Measurements from ENCODE around the gene B4GALT1.

Gene B4GALT1

DNA sequence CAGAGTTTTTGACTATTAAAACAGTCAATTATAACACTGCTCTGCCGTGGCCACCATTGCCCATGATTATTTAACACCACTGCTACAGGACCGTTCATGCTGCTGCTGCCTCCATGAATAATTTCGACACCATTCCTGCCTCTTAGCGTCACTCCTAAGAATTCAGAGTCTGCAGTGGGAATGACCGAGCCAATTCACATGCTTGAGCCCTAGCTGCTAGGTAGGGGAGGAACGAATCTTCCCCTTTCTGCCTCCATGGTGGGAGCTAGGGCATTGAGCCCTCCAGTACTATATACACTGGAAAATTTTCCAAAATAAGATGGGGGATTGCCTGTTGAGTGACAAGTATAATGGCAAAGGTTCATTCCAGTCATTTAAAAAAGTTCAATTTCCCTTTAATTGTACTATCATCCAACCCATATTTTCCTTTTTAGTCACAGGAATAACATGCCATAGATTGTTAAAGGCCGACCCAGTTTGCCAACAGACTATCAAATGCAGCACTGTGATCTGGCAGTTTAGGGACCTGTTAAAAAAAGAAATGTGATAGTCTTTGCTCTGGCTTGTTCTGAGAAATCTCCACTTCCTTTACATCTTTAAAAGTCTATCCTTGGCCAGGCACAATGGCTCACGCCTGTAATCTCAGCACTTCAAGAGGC lies 13.5 kb upstream of the B4GALT1 start:
- H3K27me3 ChIP-seq (ENCODE audit: insufficient read depth, low read length, poor library complexity): no peaks in the 10 kb centered on the region
- WGBS (ENCODE audit: extremely low coverage, insufficient coverage, low lambda C conversion rate): no CpG with 5 or more reads among the region's 8 CpGs

DNA sequence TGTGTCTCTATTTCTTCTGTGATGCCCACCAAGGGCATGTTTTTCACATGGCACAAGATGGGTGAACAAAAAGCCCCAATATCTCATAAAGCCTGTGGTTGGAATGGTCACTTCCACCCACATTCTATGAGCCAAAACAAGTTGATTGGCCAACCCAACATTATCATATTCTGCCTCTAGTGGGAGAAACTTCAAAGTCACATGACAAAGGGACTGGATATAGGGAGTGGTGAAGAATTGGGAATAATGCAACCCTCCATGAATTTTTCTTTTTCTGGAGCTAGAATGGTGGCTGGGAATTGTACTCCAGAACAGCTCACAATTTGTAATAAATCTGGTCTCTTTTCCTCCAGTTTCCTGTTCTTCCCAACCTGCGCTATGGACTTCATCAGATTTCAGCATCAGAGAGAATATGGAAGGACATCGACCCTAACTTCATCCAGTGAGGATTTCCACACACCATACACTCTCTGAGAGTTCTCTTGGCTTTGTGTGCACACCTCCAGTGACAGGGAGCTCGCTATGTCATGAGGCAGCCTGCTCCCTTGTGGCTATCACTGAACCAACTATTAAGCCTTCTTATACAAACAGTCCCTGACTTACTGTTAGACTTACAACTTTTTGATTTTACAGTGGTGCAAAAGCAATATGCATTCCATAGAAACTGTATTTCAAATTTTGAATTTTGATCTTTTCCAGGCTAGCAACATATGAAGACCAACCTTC lies 12.0 kb upstream of the B4GALT1 start:
- Histone ChIP-seq H3K4me1 (ENCODE audit: control insufficient read depth, low read depth, low read length) (no peaks in the 10 kb centered on the region), H3K23ac (ENCODE audit: low read length) (no peak overlapping the region), H3K36me3 (ENCODE audit: control insufficient read depth, insufficient read depth, low read length) (no peaks in the 10 kb centered on the region), H3K56ac (ENCODE audit: low read length) (no peak overlapping the region), H2AK5ac (ENCODE audit: low read length) (no peak overlapping the region), H3K4me2 (ENCODE audit: low read length) (no peak overlapping the region), H2BK15ac (replicated peaks; ENCODE audit: low read depth) (no peak overlapping the region), H2BK5ac (ENCODE audit: low read length) (no peak overlapping the region), H3K27ac (ENCODE audit: low read depth, low read length) (no peak overlapping the region), H3K79me2 (ENCODE audit: control insufficient read depth, insufficient read depth, low read length) (no peaks in the 10 kb centered on the region), H3K4me3 (ENCODE audit: low read length) (no peak overlapping the region), H3K9ac (ENCODE audit: low read length) (no peak overlapping the region), H3K4ac (ENCODE audit: low read depth, low read length) (no peak overlapping the region), H4K5ac (ENCODE audit: low read length) (no peak overlapping the region), H4K8ac (ENCODE audit: low read depth, low read length) (no peak overlapping the region), H3K18ac (ENCODE audit: low read length) (no peak overlapping the region), H3K79me1 (ENCODE audit: low read length) (no peaks in the 10 kb centered on the region), H2BK120ac (ENCODE audit: low read depth, low read length) (no peak overlapping the region), H3K27me3 (ENCODE audit: insufficient read depth, low read length, poor library complexity) (no peaks in the 10 kb centered on the region)
- no CpG with 5 or more reads among the region's 3 CpGs for WGBS (ENCODE audit: extremely low coverage, insufficient coverage, low lambda C conversion rate)
- no peak for DNase-seq

More for the DNA sequence above, 13.5 kb upstream of the B4GALT1 start:
- H3K4me3 ChIP-seq (ENCODE audit: low read length): no peak overlapping the region
- H3K9ac ChIP-seq (ENCODE audit: low read length): no peak overlapping the region
- H3K4me1 ChIP-seq (ENCODE audit: control insufficient read depth, low read depth, low read length): no peaks in the 10 kb centered on the region
- no peak overlapping the region for H3K4ac ChIP-seq (ENCODE audit: low read depth, low read length)
- H2BK15ac ChIP-seq (replicated peaks; ENCODE audit: low read depth): no peak overlapping the region
- H3K36me3 ChIP-seq (ENCODE audit: control insufficient read depth, insufficient read depth, low read length): no peaks in the 10 kb centered on the region
- H2BK120ac ChIP-seq (ENCODE audit: low read depth, low read length): no peak overlapping the region
- no peak overlapping the region for H3K27ac ChIP-seq (ENCODE audit: low read depth, low read length)
- H2BK5ac ChIP-seq (ENCODE audit: low read length): no peak overlapping the region
- H2AK5ac ChIP-seq (ENCODE audit: low read length): no peak overlapping the region
- H3K79me2 ChIP-seq (ENCODE audit: control insufficient read depth, insufficient read depth, low read length): no peaks in the 10 kb centered on the region
- no peak overlapping the region for H3K18ac ChIP-seq (ENCODE audit: low read length)
- no peak overlapping the region for H3K23ac ChIP-seq (ENCODE audit: low read length)
- no peak overlapping the region for H4K5ac ChIP-seq (ENCODE audit: low read length)
- no peak overlapping the region for H4K8ac ChIP-seq (ENCODE audit: low read depth, low read length)
- no peak overlapping the region for H3K4me2 ChIP-seq (ENCODE audit: low read length)
- no peaks in the 10 kb centered on the region for H3K79me1 ChIP-seq (ENCODE audit: low read length)
- DNase-seq: peak; percentile 60
- peak overlapping the region; percentile 25 for H3K56ac ChIP-seq (ENCODE audit: low read length)

DNA sequence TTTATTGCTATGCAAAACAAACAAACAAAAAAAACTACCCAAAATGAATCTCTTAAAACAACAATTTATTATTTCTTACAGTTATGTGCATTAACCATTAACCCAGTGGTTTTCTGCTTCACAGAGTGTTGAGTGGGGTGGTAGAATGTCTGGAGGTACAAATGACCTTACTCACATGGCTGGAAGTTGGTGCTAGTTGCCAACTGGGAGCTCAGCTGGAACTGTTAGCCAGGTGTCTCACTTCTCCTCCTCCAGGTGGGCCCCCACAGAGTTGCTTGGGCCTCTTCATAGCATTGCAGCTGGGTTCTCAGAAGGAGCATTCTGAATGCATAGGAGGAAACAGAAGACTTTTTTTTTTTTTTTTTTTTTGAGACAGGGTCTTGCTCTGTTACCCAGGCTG lies 10.5 kb upstream of the B4GALT1 start:
- H3K4me2 ChIP-seq (ENCODE audit: low read length): no peak overlapping the region
- H3K27ac ChIP-seq (ENCODE audit: low read depth, low read length): no peak overlapping the region
- no peak overlapping the region for H4K8ac ChIP-seq (ENCODE audit: low read depth, low read length)
- DNase-seq: no peak
- H3K4me1 ChIP-seq (ENCODE audit: control insufficient read depth, low read depth, low read length): no peaks in the 10 kb centered on the region
- no peak overlapping the region for H2BK120ac ChIP-seq (ENCODE audit: low read depth, low read length)
- H2AK5ac ChIP-seq (ENCODE audit: low read length): no peak overlapping the region
- H3K27me3 ChIP-seq (ENCODE audit: insufficient read depth, low read length, poor library complexity): no peaks in the 10 kb centered on the region
- H3K79me2 ChIP-seq (ENCODE audit: control insufficient read depth, insufficient read depth, low read length): no peaks in the 10 kb centered on the region
- H2BK15ac ChIP-seq (replicated peaks; ENCODE audit: low read depth): no peak overlapping the region
- no peak overlapping the region for H3K4me3 ChIP-seq (ENCODE audit: low read length)
- no peaks in the 10 kb centered on the region for H3K79me1 ChIP-seq (ENCODE audit: low read length)
- H3K9ac ChIP-seq (ENCODE audit: low read length): no peak overlapping the region
- H4K5ac ChIP-seq (ENCODE audit: low read length): no peak overlapping the region
- no peak overlapping the region for H3K56ac ChIP-seq (ENCODE audit: low read length)
- H2BK5ac ChIP-seq (ENCODE audit: low read length): no peak overlapping the region
- H3K18ac ChIP-seq (ENCODE audit: low read length): no peak overlapping the region
- no peaks in the 10 kb centered on the region for H3K36me3 ChIP-seq (ENCODE audit: control insufficient read depth, insufficient read depth, low read length)
- H3K4ac ChIP-seq (ENCODE audit: low read depth, low read length): no peak overlapping the region
- H3K23ac ChIP-seq (ENCODE audit: low read length): no peak overlapping the region

DNA sequence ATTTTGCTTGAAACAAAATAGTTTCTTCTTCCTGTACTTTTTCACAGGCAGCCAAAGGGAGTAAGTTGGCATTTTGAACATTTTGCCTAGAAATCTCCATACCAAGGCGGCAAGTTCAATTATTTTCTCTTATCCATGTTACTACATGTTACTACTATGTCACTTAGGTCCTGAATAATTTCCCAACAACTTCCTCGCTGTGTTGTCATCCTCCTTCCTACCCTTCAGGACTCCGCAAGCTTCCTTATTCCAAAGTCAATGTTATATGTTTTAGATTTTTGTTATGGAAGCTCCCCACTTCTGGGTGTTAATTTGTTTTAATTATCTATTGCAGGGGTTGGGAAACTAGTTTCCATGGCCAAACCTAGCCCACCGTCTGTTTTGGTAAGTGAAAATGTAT lies 9.9 kb upstream of the B4GALT1 start:
- H3K27me3 ChIP-seq (ENCODE audit: insufficient read depth, low read length, poor library complexity): no peaks in the 10 kb centered on the region
- H3K18ac ChIP-seq (ENCODE audit: low read length): no peak overlapping the region
- no peak overlapping the region for H4K8ac ChIP-seq (ENCODE audit: low read depth, low read length)
- DNase-seq: no peak
- no peaks in the 10 kb centered on the region for H3K4me1 ChIP-seq (ENCODE audit: control insufficient read depth, low read depth, low read length)
- H3K9ac ChIP-seq (ENCODE audit: low read length): no peak overlapping the region
- H2AK5ac ChIP-seq (ENCODE audit: low read length): no peak overlapping the region
- H3K4me3 ChIP-seq (ENCODE audit: low read length): no peak overlapping the region
- H4K5ac ChIP-seq (ENCODE audit: low read length): no peak overlapping the region
- no peak overlapping the region for H2BK5ac ChIP-seq (ENCODE audit: low read length)
- no peak overlapping the region for H3K4me2 ChIP-seq (ENCODE audit: low read length)
- WGBS (ENCODE audit: extremely low coverage, insufficient coverage, low lambda C conversion rate): no CpG with 5 or more reads among the region's 4 CpGs
- H2BK15ac ChIP-seq (replicated peaks; ENCODE audit: low read depth): no peak overlapping the region
- no peak overlapping the region for H3K27ac ChIP-seq (ENCODE audit: low read depth, low read length)
- no peak overlapping the region for H3K23ac ChIP-seq (ENCODE audit: low read length)
- no peaks in the 10 kb centered on the region for H3K79me2 ChIP-seq (ENCODE audit: control insufficient read depth, insufficient read depth, low read length)
- H2BK120ac ChIP-seq (ENCODE audit: low read depth, low read length): no peak overlapping the region
- no peak overlapping the region for H3K4ac ChIP-seq (ENCODE audit: low read depth, low read length)
- H3K36me3 ChIP-seq (ENCODE audit: control insufficient read depth, insufficient read depth, low read length): no peaks in the 10 kb centered on the region
- no peaks in the 10 kb centered on the region for H3K79me1 ChIP-seq (ENCODE audit: low read length)
- H3K56ac ChIP-seq (ENCODE audit: low read length): no peak overlapping the region

DNA sequence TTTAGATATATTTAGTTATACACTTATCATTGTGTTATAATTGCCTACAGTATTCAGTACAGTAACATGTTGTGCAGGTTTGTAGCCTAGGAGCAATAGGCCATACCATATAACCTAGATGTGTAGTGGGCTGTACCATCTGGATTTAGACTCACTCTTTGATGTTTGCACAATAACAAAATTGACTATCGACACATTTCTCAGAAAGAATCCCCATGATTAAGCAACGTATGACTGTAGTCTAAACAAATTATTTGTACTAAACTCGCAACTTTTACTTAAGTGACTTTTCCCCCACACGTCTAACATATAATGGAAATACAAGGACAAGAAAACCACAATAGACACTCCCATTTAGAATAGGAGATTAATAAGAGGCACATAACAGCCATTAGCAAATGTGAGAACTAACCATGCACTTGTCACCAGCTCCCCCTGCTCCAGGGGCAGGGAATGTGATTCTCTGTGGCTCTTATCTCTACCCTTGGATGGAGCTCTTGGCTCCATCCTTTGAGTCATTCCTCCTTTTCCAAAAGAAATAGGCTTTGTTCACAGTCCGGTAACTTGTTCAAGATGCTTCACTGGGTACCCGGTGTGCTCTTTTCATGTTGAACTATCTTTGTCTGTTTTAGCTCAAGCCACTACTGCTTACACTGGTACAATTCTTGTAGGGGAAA lies 8.7 kb upstream of the B4GALT1 start:
- Histone ChIP-seq H3K27me3 (ENCODE audit: insufficient read depth, low read length, poor library complexity) (no peaks in the 10 kb centered on the region), H3K27ac (ENCODE audit: low read depth, low read length) (no peak overlapping the region), H2BK120ac (ENCODE audit: low read depth, low read length) (no peak overlapping the region), H3K18ac (ENCODE audit: low read length) (no peak overlapping the region), H3K79me2 (ENCODE audit: control insufficient read depth, insufficient read depth, low read length) (no peaks in the 10 kb centered on the region), H3K23ac (ENCODE audit: low read length) (no peak overlapping the region), H3K9ac (ENCODE audit: low read length) (no peak overlapping the region), H3K4ac (ENCODE audit: low read depth, low read length) (no peak overlapping the region), H4K5ac (ENCODE audit: low read length) (no peak overlapping the region), H3K4me3 (ENCODE audit: low read length) (no peak overlapping the region), H2BK5ac (ENCODE audit: low read length) (no peak overlapping the region), H3K4me2 (ENCODE audit: low read length) (no peak overlapping the region), H2BK15ac (replicated peaks; ENCODE audit: low read depth) (no peak overlapping the region), H4K8ac (ENCODE audit: low read depth, low read length) (no peak overlapping the region), H3K36me3 (ENCODE audit: control insufficient read depth, insufficient read depth, low read length) (no peaks in the 10 kb centered on the region), H2AK5ac (ENCODE audit: low read length) (no peak overlapping the region), H3K79me1 (ENCODE audit: low read length) (no peaks in the 10 kb centered on the region), H3K56ac (ENCODE audit: low read length) (no peak overlapping the region), H3K4me1 (ENCODE audit: control insufficient read depth, low read depth, low read length) (peaks cover 3% of the 10 kb centered on the region)
- no CpG with 5 or more reads among the region's 6 CpGs for WGBS (ENCODE audit: extremely low coverage, insufficient coverage, low lambda C conversion rate)
- DNase-seq: no peak
